Stimulated activated CD8-positive, alpha-beta memory T cell treated with anti-CD3 and anti-CD28 coated beads, Interleukin-15, amount 100 ng/mL, for 1 hour (primary cell): ENCODE data around the gene SYCE1.

Experiments
- DNase-seq: peaks from one replicate; pipeline ENCODE4 v3.0.0-alpha.2; 2020; ENCODE audit warnings: low read depth

SYCE1 gene

DNA sequence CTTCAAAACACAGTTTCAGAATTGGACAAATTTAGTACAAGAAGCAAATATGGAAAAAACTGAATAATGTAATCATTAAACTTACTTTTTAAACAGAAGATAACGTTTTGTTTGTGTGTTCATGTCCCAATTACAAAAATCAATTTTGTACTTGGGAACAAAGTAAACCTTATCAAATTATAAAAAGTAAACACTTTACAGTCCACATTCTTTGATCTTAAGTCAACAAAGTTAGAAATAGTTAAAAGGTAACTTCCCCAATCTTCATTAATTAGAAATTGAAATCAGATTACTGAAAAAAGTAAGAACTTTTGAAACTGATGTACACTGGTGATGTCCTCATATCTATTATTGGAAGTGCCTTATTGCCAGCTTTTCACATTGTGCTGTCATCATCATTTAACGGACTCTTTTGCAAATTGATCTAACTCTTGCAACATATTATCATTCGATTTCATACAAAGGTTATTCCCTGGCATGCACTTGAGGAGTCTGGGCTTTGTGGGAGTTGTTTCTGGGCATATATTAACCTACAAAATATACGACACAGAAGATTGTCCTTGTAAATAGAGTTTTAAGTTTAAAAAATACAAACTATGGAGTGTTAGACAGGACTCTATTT is 53.4 kb downstream of the SYCE1 start:
- DNase-seq: no peak

DNA sequence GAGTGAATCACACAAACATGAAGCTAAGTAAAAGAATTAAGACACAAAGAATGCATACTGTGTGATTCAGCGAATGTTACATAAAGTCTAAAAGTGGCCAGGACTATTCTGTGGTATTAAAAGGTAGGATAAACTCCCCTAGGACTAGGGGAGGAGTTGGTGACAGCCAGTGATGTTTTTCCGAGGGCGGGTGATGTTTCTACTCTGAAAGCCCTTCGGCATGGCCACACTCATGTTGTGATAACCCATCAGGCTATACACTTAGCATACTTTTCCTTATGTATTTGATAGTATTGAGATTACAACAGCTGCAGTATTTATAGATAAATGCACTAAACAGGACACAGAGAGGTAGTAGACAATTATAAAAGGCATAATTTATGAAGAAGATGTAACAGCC is 54.0 kb downstream of the SYCE1 start:
- no peak for DNase-seq

DNA sequence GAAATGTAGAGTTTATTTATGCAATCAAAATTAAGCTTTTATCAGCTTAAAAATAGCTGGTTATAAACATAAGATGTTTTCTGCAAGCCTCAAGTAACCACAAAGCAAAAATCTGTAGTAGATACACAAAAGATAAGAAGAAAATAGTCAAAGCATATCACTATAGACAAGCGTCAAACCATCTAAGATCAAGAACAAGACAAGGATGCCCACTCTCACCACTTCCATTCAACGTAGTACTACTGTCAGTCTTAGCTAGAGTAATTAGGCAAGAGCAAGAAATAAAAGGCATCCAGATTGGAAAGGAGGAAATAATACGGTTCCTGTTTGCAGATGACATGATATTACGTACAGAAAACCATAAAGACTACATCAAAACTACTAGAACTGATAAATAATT is 55.7 kb downstream of the SYCE1 start:
- DNase-seq: no peak
